Trophoblast cell (in vitro differentiated cells and primary cell): ENCODE results near the gene MOB3A.

Experiments
- DNase-seq, 2 donors: peaks; one replicate each; pipeline ENCODE4 v3.0.0-alpha.2; 2016
- H2AFZ ChIP-seq: 2 replicates; pipeline ENCODE4 v1.6.1; 2013; ENCODE audit warnings: low read length, moderate library complexity, mild to moderate bottlenecking; ENCODE audit not compliant: insufficient read depth, poor library complexity
- H2AK5ac ChIP-seq: 2 replicates; pipeline ENCODE4 v1.6.1; 2013; ENCODE audit warnings: mild to moderate bottlenecking, low read length
- H2BK120ac ChIP-seq: 2 replicates; pipeline ENCODE4 v1.6.1; 2013; ENCODE audit warnings: low read length, mild to moderate bottlenecking, moderate library complexity; ENCODE audit not compliant: insufficient read depth, poor library complexity
- H2BK12ac ChIP-seq: 2 replicates; pipeline ENCODE4 v1.6.1; 2013; ENCODE audit warnings: mild to moderate bottlenecking, low read length, moderate library complexity
- H2BK5ac ChIP-seq: 2 replicates; pipeline ENCODE4 v1.6.1; 2013; ENCODE audit warnings: low read length, low read depth, moderate library complexity, mild to moderate bottlenecking; ENCODE audit not compliant: poor library complexity
- H3K14ac ChIP-seq: 2 replicates; pipeline ENCODE4 v1.6.1; 2013; ENCODE audit warnings: mild to moderate bottlenecking, low read length
- H3K18ac ChIP-seq: 2 replicates; pipeline ENCODE4 v1.6.1; 2013; ENCODE audit warnings: mild to moderate bottlenecking, low read length
- H3K23ac ChIP-seq: 2 replicates; pipeline ENCODE4 v1.6.1; 2013; ENCODE audit warnings: low read length
- H3K27ac ChIP-seq: 2 replicates; pipeline ENCODE4 v1.5.1; 2013; ENCODE audit warnings: low read depth, mild to moderate bottlenecking, inconsistent platforms, low read length, moderate library complexity
- H3K27me3 ChIP-seq: 2 replicates; pipeline ENCODE4 v1.6.1; 2013; ENCODE audit warnings: inconsistent platforms, mild to moderate bottlenecking, low read length, moderate library complexity; ENCODE audit not compliant: insufficient read depth
- H3K36me3 ChIP-seq, 2 experiments: 1 replicate in 1 of 2; 2 replicates in 1 of 2; pipeline ENCODE4 v1.6.1; 2013; ENCODE audit warnings: low read length in 2 of 2, mild to moderate bottlenecking in 2 of 2, moderate library complexity in 1 of 2; ENCODE audit not compliant: insufficient read depth in 2 of 2, control insufficient read depth in 1 of 2
- H3K4ac ChIP-seq: 2 replicates; pipeline ENCODE4 v1.6.1; 2013; ENCODE audit warnings: low read depth, mild to moderate bottlenecking, low read length, moderate library complexity
- H3K4me1 ChIP-seq, 2 experiments: 1 replicate in 1 of 2; 2 replicates in 1 of 2; pipeline ENCODE4 v1.6.1; 2013; ENCODE audit warnings: low read length in 2 of 2, mild to moderate bottlenecking in 2 of 2, moderate library complexity in 1 of 2; ENCODE audit not compliant: insufficient read depth in 2 of 2, control insufficient read depth in 1 of 2
- H3K4me2 ChIP-seq: 2 replicates; pipeline ENCODE4 v1.6.1; 2013; ENCODE audit warnings: inconsistent platforms, mild to moderate bottlenecking, low read length, moderate library complexity
- H3K4me3 ChIP-seq: 2 replicates; pipeline ENCODE4 v1.5.1; 2013; ENCODE audit warnings: mild to moderate bottlenecking, low read depth, low read length, inconsistent platforms
- H3K79me1 ChIP-seq: one replicate; pipeline ENCODE4 v1.6.1; 2013; ENCODE audit warnings: low read length
- H3K79me2 ChIP-seq: 2 replicates; pipeline ENCODE4 v1.6.1; 2013; ENCODE audit warnings: low read length, mild to moderate bottlenecking; ENCODE audit not compliant: control insufficient read depth, insufficient read depth, poor library complexity
- H3K9ac ChIP-seq: 2 replicates; pipeline ENCODE4 v1.6.1; 2013; ENCODE audit warnings: mild to moderate bottlenecking, low read length
- H3K9me3 ChIP-seq: 2 replicates; pipeline ENCODE4 v1.6.1; 2013; ENCODE audit warnings: low read depth, mild to moderate bottlenecking, control low read depth, inconsistent platforms, low read length; ENCODE audit not compliant: insufficient read depth
- H4K12ac ChIP-seq: 2 replicates; pipeline ENCODE4 v1.6.1; 2013; ENCODE audit warnings: low read depth, mild to moderate bottlenecking, low read length, moderate library complexity
- H4K8ac ChIP-seq: 2 replicates; pipeline ENCODE4 v1.6.1; 2013; ENCODE audit warnings: low read depth, mild to moderate bottlenecking, low read length, moderate library complexity
- H4K91ac ChIP-seq: one replicate; pipeline ENCODE4 v1.6.1; 2013; ENCODE audit warnings: low read depth, mild to moderate bottlenecking, low read length, moderate library complexity
- WGBS: extraction: QIAGEN DNeasy Blood & Tissue Kit; methylation state at CpG from one replicate; pipeline ENCODE4 v1.1.7; 2013; ENCODE audit warnings: missing lambda C conversion rate; ENCODE audit not compliant: insufficient read length, insufficient coverage; ENCODE audit errors: extremely low coverage; 5-methylcytosine and 5-hydroxymethylcytosine counted together

MOB3A gene

DNA sequence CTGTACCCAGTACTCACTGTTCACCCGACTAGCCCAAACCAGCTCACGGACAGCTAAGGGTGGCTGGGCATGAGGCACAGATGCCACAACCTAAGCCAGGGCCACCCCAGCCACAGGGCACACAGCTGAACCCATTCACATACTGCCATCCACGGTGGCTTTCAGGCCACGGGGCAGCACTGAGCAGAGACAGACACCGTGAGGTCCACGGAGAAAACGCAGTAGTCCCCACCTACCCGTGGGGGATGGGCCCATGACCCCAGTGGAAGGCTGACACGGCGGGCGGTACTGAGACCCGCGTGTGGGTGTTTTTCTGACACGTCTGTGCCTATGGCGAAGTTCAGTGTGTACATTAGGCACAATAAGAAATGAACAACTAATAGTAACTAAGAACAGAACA is 26.1 kb upstream of the MOB3A start:
- Histone ChIP-seq H3K79me2 (no peaks in the 10 kb centered on the region), H3K23ac (no peak overlapping the region), H3K4ac (no peak overlapping the region), H3K9ac (no peak overlapping the region), H3K27me3 (no peaks in the 10 kb centered on the region), H2AFZ (no peak overlapping the region), H4K8ac (no peak overlapping the region), H3K18ac (no peak overlapping the region), H2BK5ac (no peak overlapping the region), H3K9me3 (peaks cover 2% of the 10 kb centered on the region), H4K91ac (no peak overlapping the region), H3K4me3 (no peak overlapping the region), H3K4me1 (no peaks in the 10 kb centered on the region), H3K36me3 (peaks cover 86 to 87% of the 10 kb centered on the region in 2 experiments), H3K27ac (no peak overlapping the region), H2BK12ac (no peak overlapping the region), H3K14ac (no peak overlapping the region), H3K4me2 (no peak overlapping the region), H4K12ac (no peak overlapping the region), H2AK5ac (no peak overlapping the region), H3K79me1 (no peaks in the 10 kb centered on the region), H2BK120ac (no peak overlapping the region)
- DNase-seq: no peak
- no CpG with 5 or more reads among the region's 15 CpGs for WGBS

DNA sequence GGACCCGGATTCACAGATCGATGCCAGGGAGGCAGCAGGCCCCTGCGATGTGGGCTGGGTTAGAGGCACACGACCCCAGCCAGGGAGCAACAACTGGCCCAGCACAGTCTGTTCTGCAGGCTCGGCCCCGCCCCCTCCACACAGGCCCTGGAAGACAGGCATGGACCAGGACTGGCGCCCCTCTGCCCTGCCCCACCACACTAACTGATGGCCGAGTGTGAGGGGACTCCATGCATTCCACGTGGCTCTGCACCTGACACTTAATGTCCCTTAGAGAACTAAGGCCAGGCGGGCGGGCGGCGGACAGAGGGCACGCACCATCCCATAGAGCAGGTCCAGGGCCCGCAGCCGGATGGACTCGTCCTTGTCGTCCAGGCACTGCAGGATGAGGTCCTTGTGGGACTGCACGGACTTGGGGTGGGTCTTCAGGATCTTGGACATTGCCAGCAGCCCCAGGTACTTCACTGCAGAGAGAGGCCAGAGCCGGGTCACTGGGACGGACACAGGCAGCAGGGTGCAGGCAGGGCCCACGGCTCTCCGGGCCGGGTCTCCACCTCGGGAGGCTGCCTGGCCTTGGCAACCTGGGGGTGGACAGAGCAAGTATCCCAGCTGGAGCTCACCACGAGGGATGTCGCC is 25.4 kb upstream of the MOB3A start:
- Histone ChIP-seq H3K79me2 (no peaks in the 10 kb centered on the region), H2BK120ac (no peak overlapping the region), H3K36me3 (peaks cover 86 to 87% of the 10 kb centered on the region in 2 experiments), H3K27ac (no peak overlapping the region), H3K4me2 (no peak overlapping the region), H4K12ac (no peak overlapping the region), H2AK5ac (no peak overlapping the region), H2BK5ac (no peak overlapping the region), H3K4ac (no peak overlapping the region), H2BK12ac (no peak overlapping the region), H3K9ac (no peak overlapping the region), H3K79me1 (no peaks in the 10 kb centered on the region), H4K8ac (no peak overlapping the region), H2AFZ (no peak overlapping the region), H4K91ac (no peak overlapping the region), H3K14ac (no peak overlapping the region), H3K18ac (no peak overlapping the region), H3K4me3 (no peak overlapping the region), H3K4me1 (no peaks in the 10 kb centered on the region), H3K23ac (no peak overlapping the region), H3K27me3 (no peaks in the 10 kb centered on the region), H3K9me3 (peaks cover 2% of the 10 kb centered on the region)
- no peak for DNase-seq
- WGBS: no CpG with 5 or more reads among the region's 27 CpGs

DNA sequence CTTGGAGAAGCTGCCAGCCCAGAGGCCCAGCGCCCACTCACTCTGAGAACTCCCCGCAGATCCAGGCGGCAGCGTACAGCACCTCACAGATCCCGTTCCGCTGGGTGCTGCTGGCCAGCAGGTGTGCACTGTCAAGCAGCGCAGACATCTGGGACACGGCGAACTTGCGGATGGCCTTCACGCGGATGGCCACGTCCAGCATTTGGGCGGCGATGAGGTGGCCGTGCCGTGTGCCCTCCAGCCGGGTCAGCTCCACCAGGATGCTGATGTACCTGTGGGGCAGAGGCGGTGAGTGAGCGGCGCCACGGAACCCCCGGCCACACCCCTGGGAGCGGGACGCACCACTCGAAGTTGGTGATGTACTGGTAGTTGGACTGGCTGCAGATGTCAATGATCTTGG is 24.7 kb upstream of the MOB3A start:
- H4K12ac ChIP-seq: no peak overlapping the region
- H3K27ac ChIP-seq: no peak overlapping the region
- no peak overlapping the region for H2BK120ac ChIP-seq
- peaks cover 89 to 90% of the 10 kb centered on the region in 2 experiments for H3K36me3 ChIP-seq
- H2AK5ac ChIP-seq: no peak overlapping the region
- H3K79me1 ChIP-seq: no peaks in the 10 kb centered on the region
- DNase-seq: no peak
- no peak overlapping the region for H3K4me2 ChIP-seq
- H3K79me2 ChIP-seq: no peaks in the 10 kb centered on the region
- H3K4me3 ChIP-seq: no peak overlapping the region
- H3K9ac ChIP-seq: no peak overlapping the region
- H3K23ac ChIP-seq: no peak overlapping the region
- H3K14ac ChIP-seq: no peak overlapping the region
- H4K91ac ChIP-seq: no peak overlapping the region
- H2BK12ac ChIP-seq: no peak overlapping the region
- no peak overlapping the region for H3K18ac ChIP-seq
- H3K9me3 ChIP-seq: peaks cover 2% of the 10 kb centered on the region
- H3K27me3 ChIP-seq: no peaks in the 10 kb centered on the region
- H2BK5ac ChIP-seq: no peak overlapping the region
- H3K4ac ChIP-seq: no peak overlapping the region
- no CpG with 5 or more reads among the region's 26 CpGs for WGBS
- no peak overlapping the region for H4K8ac ChIP-seq
- H2AFZ ChIP-seq: no peak overlapping the region
- H3K4me1 ChIP-seq: no peaks in the 10 kb centered on the region

DNA sequence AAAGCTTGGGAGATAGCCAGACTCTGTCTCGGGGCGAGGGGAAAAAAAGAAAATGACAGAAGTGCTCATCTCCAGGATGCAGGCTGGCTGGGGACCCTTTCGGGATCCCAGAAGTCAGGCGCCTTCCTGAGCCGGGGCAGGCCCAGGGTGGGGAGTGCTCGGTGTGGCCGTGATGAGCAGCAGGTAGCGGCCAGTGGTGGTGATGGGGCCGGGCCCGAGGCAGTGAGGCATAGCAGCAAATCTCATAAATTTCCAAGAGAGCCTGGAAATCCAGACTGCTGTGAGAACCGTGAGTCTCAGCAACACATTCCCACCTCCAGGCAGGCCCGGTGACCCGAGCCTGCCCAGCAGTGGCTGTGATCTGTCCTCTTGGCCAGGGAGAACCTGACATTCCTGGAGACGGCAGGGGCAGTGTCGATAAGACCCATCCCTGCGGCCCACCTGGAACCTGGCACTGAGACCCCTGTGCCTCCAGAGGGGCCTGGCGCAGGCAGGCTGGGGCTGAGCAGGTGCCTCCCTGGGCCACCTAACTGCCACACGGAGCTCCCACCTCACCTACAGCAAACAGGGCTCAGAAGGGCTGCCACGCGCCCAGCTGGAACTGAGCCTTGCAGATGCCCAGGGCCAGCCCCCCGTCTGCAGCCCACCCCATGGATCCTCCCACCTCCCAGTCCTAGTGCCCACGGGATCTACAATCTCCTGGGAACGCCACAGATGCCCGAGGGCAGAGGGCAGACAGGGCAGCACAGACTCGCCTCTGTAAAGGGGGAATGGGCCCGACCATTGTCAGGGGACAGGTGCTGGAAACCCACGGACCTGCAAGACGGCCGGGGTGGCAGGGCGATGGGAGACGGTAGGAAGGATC is 24.0 kb upstream of the MOB3A start:
- no peak overlapping the region for H2BK120ac ChIP-seq
- no peak overlapping the region for H3K4me3 ChIP-seq
- H3K79me1 ChIP-seq: no peaks in the 10 kb centered on the region
- no CpG with 5 or more reads among the region's 31 CpGs for WGBS
- H2AK5ac ChIP-seq: no peak overlapping the region
- no peak overlapping the region for H3K23ac ChIP-seq
- DNase-seq: no peak
- H3K79me2 ChIP-seq: no peaks in the 10 kb centered on the region
- H2BK5ac ChIP-seq: no peak overlapping the region
- no peak overlapping the region for H3K18ac ChIP-seq
- no peak overlapping the region for H3K4me2 ChIP-seq
- no peak overlapping the region for H2BK12ac ChIP-seq
- H3K14ac ChIP-seq: no peak overlapping the region
- no peak overlapping the region for H4K12ac ChIP-seq
- peaks cover 92 to 94% of the 10 kb centered on the region in 2 experiments for H3K36me3 ChIP-seq
- no peaks in the 10 kb centered on the region for H3K4me1 ChIP-seq
- H3K27ac ChIP-seq: no peak overlapping the region
- no peak overlapping the region for H3K4ac ChIP-seq
- H3K27me3 ChIP-seq: no peaks in the 10 kb centered on the region
- H3K9ac ChIP-seq: no peak overlapping the region
- no peak overlapping the region for H4K91ac ChIP-seq
- no peak overlapping the region for H4K8ac ChIP-seq
- no peak overlapping the region for H2AFZ ChIP-seq
- peaks cover 2% of the 10 kb centered on the region for H3K9me3 ChIP-seq
